ENCODE results near the gene TMEM121. TPM values are rescaled to one million over a fixed set of nuclear protein-coding genes. Genes with fewer than 3 reads are reported as not detected.
"Not testable (repeated sequence)": the region's sequence is repeated elsewhere in the genome, so short reads cannot be mapped to it uniquely, and the experiment has no call there.

TMEM121 gene
- polyA plus RNA-seq, 1 of the 3 experiments (the other 2 are of a cell fraction) = 9.1 TPM

DNA sequence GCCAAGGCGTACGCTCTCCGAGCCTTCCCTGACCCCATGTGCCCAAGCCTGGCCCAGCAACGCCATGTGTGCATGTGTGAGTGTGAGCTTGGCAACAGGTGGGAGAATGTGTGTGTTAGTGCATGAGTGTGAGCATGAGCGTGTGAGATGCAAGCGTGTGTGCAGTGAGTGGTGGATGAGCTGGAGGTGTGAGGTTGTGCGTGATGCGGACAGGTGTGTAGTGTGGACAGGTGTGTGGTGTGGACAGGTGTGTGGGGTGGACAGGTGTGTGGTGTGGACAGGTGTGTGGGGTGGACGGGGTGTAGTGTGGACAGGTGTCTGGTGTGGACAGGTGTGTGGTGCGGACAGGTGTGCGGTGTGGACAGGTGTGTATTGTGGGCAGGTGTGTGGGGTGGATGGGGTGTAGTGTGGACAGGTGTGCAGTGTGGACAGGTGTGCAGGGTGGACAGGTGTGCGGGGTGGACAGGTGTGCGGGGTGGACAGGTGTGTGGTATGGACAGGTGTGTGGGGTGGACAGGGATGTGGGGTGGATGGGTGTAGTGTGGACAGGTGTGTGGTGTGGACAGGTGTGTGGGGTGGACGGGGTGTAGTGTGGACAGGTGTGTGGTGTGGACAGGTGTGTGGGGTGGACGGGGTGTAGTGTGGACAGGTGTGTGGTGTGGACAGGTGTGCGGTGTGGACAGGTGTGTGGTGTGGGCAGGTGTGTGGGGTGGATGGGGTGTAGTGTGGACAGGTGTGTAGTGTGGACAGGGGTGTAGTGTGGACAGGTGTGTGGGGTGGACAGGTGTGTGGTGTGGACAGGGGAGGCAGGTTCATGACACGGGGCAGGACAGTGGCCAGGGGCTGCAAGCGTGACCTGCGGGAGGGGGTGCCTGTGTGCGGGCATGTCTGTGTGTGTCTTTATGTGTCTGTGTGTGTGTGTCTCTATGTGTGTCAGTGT, 41.1 kb downstream of the TMEM121 start:
- H3K27me3 ChIP-seq (ENCODE audit: insufficient read depth); H3K79me2 ChIP-seq (ENCODE audit: insufficient read depth); DNase-seq; H2AFZ ChIP-seq (ENCODE audit: low read depth); H3F3A ChIP-seq (replicated peaks; ENCODE audit: insufficient read depth); H3K36me3 ChIP-seq (replicated peaks in 1 of 2; ENCODE audit: control insufficient read depth in 1 of 2, insufficient read depth in 2 of 2, low read length in 1 of 2); H3K27ac ChIP-seq (ENCODE audit: low read depth in 2 of 2, low read length in 1 of 2); H3K9ac ChIP-seq; H3K4me1 ChIP-seq (ENCODE audit: control insufficient read depth in 1 of 2, insufficient read depth in 2 of 2, low read depth in 1 of 2, low read length in 1 of 2); H3K9me2 ChIP-seq; H3K4me2 ChIP-seq; CTCF ChIA-PET; POLR2A ChIA-PET; H3K9me3 ChIP-seq; H4K20me1 ChIP-seq (ENCODE audit: insufficient read depth); H3K4me3 ChIP-seq (ENCODE audit: low read depth in 2 of 2, low read length in 1 of 2): not testable (repeated sequence)
- 75% methylated on average over 18 of the region's 20 CpGs for WGBS (ENCODE audit: low lambda C conversion rate)

GRCh38 chr14:105568140-105568843, 41.9 kb downstream of the TMEM121 start:
- H3K27ac ChIP-seq (ENCODE audit: low read depth in 2 of 2, low read length in 1 of 2); CTCF ChIA-PET; H3K4me1 ChIP-seq (ENCODE audit: control insufficient read depth in 1 of 2, insufficient read depth in 2 of 2, low read depth in 1 of 2, low read length in 1 of 2); H3K4me3 ChIP-seq (ENCODE audit: low read depth in 2 of 2, low read length in 1 of 2); H3K9me3 ChIP-seq; H3K9me2 ChIP-seq; DNase-seq; H3K27me3 ChIP-seq (ENCODE audit: insufficient read depth); H3F3A ChIP-seq (replicated peaks; ENCODE audit: insufficient read depth); H3K36me3 ChIP-seq (replicated peaks in 1 of 2; ENCODE audit: control insufficient read depth in 1 of 2, insufficient read depth in 2 of 2, low read length in 1 of 2); H2AFZ ChIP-seq (ENCODE audit: low read depth); H3K9ac ChIP-seq; H3K4me2 ChIP-seq; POLR2A ChIA-PET; H3K79me2 ChIP-seq (ENCODE audit: insufficient read depth); H4K20me1 ChIP-seq (ENCODE audit: insufficient read depth): not testable (repeated sequence)
- 27% methylated on average over 10 of the region's 18 CpGs for WGBS (ENCODE audit: low lambda C conversion rate)

- WGBS (ENCODE audit: low lambda C conversion rate) = 72% methylated on average over 4 of the region's 5 CpGs
- Histone ChIP-seq H3K4me1 (ENCODE audit: control insufficient read depth in 1 of 2, insufficient read depth in 2 of 2, low read depth in 1 of 2, low read length in 1 of 2) (no peaks in the 10 kb centered on the region), H3K27ac (ENCODE audit: low read depth in 2 of 2, low read length in 1 of 2) (no peak overlapping the region), H3K79me2 (ENCODE audit: insufficient read depth) (no peaks in the 10 kb centered on the region), H3K36me3 (replicated peaks in 1 of 2; ENCODE audit: control insufficient read depth in 1 of 2, insufficient read depth in 2 of 2, low read length in 1 of 2) (no peaks in the 10 kb centered on the region), H3K9me3 (no peaks in the 10 kb centered on the region), H3K9me2 (no peaks in the 10 kb centered on the region), H3K4me2 (no peak overlapping the region), H3K4me3 (ENCODE audit: low read depth in 2 of 2, low read length in 1 of 2) (no peak overlapping the region), H3K9ac (no peak overlapping the region), H3K27me3 (ENCODE audit: insufficient read depth) (no peaks in the 10 kb centered on the region), H3F3A (replicated peaks; ENCODE audit: insufficient read depth) (no peaks in the 10 kb centered on the region), H2AFZ (ENCODE audit: low read depth) (no peak overlapping the region), H4K20me1 (ENCODE audit: insufficient read depth) (no peaks in the 10 kb centered on the region)
- TF ChIP-seq FOXJ3 (CRISPR knock-in tag; IDR thresholded peaks at IDR 0.05) (no peak), CHD2 (IDR thresholded peaks at IDR 0.05; ENCODE audit: low read length, partially characterized antibody) (no peak), GABPA (IDR thresholded peaks at IDR 0.05; ENCODE audit: low read depth) (no peak), NRF1 (IDR thresholded peaks at IDR 0.05; ENCODE audit: low read depth, low read length) (no peak), MAX (IDR thresholded peaks at IDR 0.05; ENCODE audit: low read depth) (no peak)
- TF ChIP-seq, protein P1, sequence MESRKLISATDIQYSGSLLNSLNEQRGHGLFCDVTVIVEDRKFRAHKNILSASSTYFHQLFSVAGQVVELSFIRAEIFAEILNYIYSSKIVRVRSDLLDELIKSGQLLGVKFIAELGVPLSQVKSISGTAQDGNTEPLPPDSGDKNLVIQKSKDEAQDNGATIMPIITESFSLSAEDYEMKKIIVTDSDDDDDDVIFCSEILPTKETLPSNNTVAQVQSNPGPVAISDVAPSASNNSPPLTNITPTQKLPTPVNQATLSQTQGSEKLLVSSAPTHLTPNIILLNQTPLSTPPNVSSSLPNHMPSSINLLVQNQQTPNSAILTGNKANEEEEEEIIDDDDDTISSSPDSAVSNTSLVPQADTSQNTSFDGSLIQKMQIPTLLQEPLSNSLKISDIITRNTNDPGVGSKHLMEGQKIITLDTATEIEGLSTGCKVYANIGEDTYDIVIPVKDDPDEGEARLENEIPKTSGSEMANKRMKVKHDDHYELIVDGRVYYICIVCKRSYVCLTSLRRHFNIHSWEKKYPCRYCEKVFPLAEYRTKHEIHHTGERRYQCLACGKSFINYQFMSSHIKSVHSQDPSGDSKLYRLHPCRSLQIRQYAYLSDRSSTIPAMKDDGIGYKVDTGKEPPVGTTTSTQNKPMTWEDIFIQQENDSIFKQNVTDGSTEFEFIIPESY (IDR thresholded peaks at IDR 0.05; ENCODE audit: borderline replicate concordance, low read depth) = no peak
- CTCF ChIA-PET = no interaction called here
- no peak for DNase-seq
- POLR2A ChIA-PET = no interaction called here
Measured at GRCh38 chr14:105568859-105569766, 42.7 kb downstream of the TMEM121 start.

Data from SK-N-SH (cell line).